Activated T-helper 1 cell treated with anti-CD3 and anti-CD28 coated beads, Interleukin-12 subunit alpha, Interleukin-12 subunit beta, Interleukin-2, Interleukin-4 antibody, amounts not matched to agents 30 ng/mL and 10 ng/mL and 1 ng/mL, durations not matched to agents 14 hours and 24 hours and 36 hours (primary cell): ENCODE data around the gene SLC25A15. TPM values are rescaled to one million over a fixed set of nuclear protein-coding genes. Genes with fewer than 3 reads are reported as not detected.
"Not testable (repeated sequence)": the region's sequence is repeated elsewhere in the genome, so short reads cannot be mapped to it uniquely, and the experiment has no call there.

Source experiments
- DNase-seq: peaks from one replicate; pipeline ENCODE4 v3.0.0; 2021; ENCODE audit warnings: low spot score
- H3K27ac Mint-ChIP-seq: one replicate; pipeline ENCODE4 v1.8.0; 2021; ENCODE audit warnings: mild to moderate bottlenecking, mixed read lengths
- H3K27me3 Mint-ChIP-seq: one replicate; pipeline ENCODE4 v1.8.0; 2022; ENCODE audit warnings: mild to moderate bottlenecking, moderate library complexity, mixed read lengths; ENCODE audit not compliant: insufficient read depth
- H3K36me3 Mint-ChIP-seq: one replicate; pipeline ENCODE4 v1.8.0; 2021; ENCODE audit warnings: low read depth, mixed read lengths
- H3K4me1 Mint-ChIP-seq: one replicate; pipeline ENCODE4 v1.8.0; 2021; ENCODE audit warnings: low read depth, mixed read lengths
- H3K4me3 Mint-ChIP-seq: one replicate; pipeline ENCODE4 v1.8.0; 2021; ENCODE audit warnings: mild to moderate bottlenecking, moderate library complexity, mixed read lengths
- H3K9me3 Mint-ChIP-seq: one replicate; pipeline ENCODE4 v1.8.0; 2021; ENCODE audit warnings: mixed read lengths
- intact Hi-C: fragments of 100-400 bp; cut with micrococcal nuclease; formaldehyde crosslinking; loops from one replicate; pipeline ENCODE4 v1.15.1; 2024
- total RNA-seq: library from RNA; stranded (reverse); gene quantifications from 2 replicates; pipeline ENCODE4 v1.2.3, GENCODE V29; 2022

The SLC25A15 gene
- total RNA-seq, 1 donor from 2014 or later = 19.0 TPM

DNA sequence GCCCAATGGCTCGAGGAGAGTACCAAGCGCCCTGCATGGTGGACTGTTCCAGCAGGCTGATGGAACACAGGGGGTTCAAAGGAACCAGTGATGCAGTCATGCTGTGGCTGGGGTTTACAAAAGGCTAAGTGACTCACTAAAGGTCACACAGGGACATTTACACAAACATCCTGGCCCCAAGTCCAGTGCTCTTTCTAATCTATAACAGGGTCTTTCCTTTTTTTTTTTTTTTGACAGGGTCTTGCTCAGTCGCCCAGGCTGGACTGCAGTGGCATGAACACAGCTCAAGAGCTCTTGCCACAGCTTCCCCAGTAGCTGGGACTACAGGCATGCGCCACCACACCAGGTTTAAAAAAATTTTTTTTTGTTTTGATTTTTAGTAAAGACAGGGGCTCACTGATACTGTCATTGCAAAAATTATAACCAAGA is 2.8 kb upstream of the SLC25A15 start:
- no peaks in the 10 kb centered on the region for H3K27me3 Mint-ChIP-seq
- DNase-seq = no peak
- H3K27ac Mint-ChIP-seq = peak overlapping the region; percentile 56
- no peaks in the 10 kb centered on the region for H3K9me3 Mint-ChIP-seq
- H3K4me3 Mint-ChIP-seq = peak overlapping the region; percentile 28
- H3K36me3 Mint-ChIP-seq = no peaks in the 10 kb centered on the region
- intact Hi-C loops = loop anchor here (1.0 kb wide), 1 partner anchor 9 kb away; no protein-coding TSS in a partner anchor
- H3K4me1 Mint-ChIP-seq = peaks cover 19% of the 10 kb centered on the region

DNA sequence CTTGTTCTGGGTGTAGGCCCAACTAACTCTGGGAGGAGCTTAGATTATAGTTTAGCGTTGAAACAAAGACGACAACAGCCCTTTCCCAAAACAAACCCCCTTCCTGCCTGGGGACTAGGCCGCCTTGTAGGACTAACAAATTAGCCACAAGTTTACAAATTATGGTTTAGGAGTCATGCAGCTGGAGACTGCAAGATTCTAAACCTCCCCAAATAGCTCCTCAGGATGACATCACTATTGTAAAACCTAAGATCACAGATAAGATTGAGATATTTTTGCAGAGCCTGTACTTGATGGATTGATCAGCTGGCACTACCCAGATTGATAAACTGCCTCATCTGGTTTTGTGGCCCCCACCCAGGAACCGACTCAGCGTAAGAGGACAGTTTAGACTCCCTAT is 2.3 kb upstream of the SLC25A15 start:
- H3K4me3 Mint-ChIP-seq = peak overlapping the region; percentile 41
- no peak for DNase-seq
- no peaks in the 10 kb centered on the region for H3K27me3 Mint-ChIP-seq
- H3K27ac Mint-ChIP-seq = peak overlapping the region; percentile 69
- H3K9me3 Mint-ChIP-seq = no peaks in the 10 kb centered on the region
- no peaks in the 10 kb centered on the region for H3K36me3 Mint-ChIP-seq
- intact Hi-C loops = no loop called here
- peaks cover 19% of the 10 kb centered on the region for H3K4me1 Mint-ChIP-seq

DNA sequence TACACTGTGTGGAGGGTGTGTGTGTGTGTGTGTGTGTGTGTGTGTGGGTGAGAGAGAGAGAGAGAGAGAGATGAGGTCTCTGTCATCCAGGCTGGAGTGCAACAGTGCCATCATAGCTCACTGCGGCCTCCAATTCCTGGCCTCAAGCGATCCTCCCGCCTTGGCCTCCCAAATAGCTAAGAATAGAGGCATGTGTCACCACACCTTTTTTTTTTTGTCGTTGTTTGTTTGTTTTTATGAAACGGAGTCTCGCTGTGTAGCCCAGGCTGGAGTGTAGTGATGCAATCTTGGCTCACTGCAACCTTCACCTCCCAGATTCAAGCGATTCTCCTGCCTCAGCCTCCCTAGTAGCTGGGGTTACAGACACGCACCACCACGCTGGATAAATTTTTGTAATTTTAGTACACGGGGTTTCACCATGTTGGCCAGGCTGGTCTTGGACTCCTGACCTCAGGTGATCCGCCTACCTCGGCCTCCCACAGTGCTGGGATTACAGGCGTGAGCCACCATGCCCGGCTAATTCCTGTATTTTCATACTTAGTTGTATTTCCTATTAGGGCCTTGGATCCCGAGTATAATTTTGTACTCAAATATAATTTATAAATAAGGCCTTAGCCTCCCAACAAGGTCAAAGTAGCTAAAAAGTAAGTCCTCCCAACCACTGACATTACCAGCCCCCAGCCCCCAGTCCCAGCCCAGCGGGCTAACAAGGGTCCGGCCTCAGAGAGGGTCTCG is 704 bp upstream of the SLC25A15 start:
- not testable (repeated sequence) for DNase-seq, H3K36me3 Mint-ChIP-seq, H3K27me3 Mint-ChIP-seq, H3K9me3 Mint-ChIP-seq
- peaks cover 19% of the 10 kb centered on the region for H3K4me1 Mint-ChIP-seq
- peak overlapping the region; percentile 76 for H3K4me3 Mint-ChIP-seq
- intact Hi-C loops = loop anchor here (2.0 kb wide), 1 partner anchor 18 kb away; the partner anchor contains the start of gene MRPS31
- peak overlapping the region; percentile 59 for H3K27ac Mint-ChIP-seq

DNA sequence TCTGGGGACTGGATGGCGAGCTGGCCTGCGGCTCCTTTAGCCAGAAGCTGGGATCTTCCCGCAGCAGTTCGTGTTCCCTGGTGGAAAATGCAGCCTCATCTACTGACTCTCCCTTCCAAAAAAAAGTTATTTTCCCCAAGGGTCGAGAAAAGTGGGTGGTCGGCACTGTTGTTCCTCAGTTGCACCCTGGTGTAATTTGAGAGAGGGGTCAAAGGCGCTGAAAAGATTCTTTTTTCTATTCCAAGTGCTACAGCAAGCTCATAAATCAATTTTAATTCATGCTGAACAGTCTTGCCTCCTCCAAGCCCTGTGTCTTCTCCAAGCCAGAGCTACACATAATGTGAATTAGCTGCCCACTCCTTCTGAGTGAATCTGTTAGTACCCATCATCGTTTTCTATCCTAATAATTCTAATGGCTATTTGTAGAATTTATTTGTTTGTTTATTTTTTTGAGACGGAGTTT is 774 bp downstream of the SLC25A15 start:
- H3K4me1 Mint-ChIP-seq = peaks cover 19% of the 10 kb centered on the region
- H3K27ac Mint-ChIP-seq = peak overlapping the region; percentile 34
- intact Hi-C loops = loop anchor here (10.0 kb wide), 1 partner anchor 235 kb away; no protein-coding TSS in a partner anchor
- no peaks in the 10 kb centered on the region for H3K9me3 Mint-ChIP-seq
- no peaks in the 10 kb centered on the region for H3K36me3 Mint-ChIP-seq
- DNase-seq = no peak
- H3K27me3 Mint-ChIP-seq = no peaks in the 10 kb centered on the region
- peak overlapping the region; percentile 74 for H3K4me3 Mint-ChIP-seq

DNA sequence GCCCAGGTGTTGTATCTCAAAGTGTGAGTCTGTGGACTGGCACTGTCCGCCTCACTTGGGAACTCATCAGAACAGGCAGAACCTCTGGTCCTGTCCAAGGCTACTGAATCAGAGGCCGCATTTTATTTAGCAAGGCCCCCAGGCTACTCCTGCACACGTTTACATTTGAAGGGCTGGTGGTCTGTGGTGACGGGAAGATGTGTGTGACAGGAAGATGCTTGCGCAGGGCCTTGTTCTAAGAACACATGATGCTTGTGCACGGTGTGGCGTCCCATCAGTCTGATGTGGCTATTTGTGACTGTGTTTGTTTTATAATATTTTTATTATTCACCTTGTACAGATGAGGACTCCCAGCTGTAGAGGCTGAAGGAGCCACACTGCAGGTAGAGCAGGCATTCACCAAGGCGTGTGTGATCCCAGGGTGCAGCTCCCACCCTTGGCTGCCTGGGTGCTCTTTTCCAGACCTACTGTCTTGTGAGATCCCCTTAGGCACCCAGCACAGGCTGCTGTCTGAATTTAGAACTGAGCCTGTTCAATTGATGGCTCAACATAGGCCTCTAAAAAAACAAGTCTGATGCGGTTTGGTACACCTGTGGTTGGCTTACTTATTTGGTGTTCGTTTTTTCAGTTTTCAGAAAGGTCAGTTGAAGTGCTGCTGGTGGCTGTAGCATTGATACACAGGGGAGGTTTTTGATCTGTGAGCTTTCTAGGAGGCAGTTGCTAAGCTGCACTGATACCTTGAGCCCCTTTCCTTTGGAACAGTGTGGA is 3.1 kb downstream of the SLC25A15 start:
- H3K4me3 Mint-ChIP-seq = no peak overlapping the region
- intact Hi-C loops = loop anchor here (10.0 kb wide), 1 partner anchor 232 kb away; no protein-coding TSS in a partner anchor
- peaks cover 3% of the 10 kb centered on the region for H3K36me3 Mint-ChIP-seq
- peaks cover 4% of the 10 kb centered on the region for H3K4me1 Mint-ChIP-seq
- no peak for DNase-seq
- H3K9me3 Mint-ChIP-seq = no peaks in the 10 kb centered on the region
- H3K27ac Mint-ChIP-seq = no peak overlapping the region
- no peaks in the 10 kb centered on the region for H3K27me3 Mint-ChIP-seq

DNA sequence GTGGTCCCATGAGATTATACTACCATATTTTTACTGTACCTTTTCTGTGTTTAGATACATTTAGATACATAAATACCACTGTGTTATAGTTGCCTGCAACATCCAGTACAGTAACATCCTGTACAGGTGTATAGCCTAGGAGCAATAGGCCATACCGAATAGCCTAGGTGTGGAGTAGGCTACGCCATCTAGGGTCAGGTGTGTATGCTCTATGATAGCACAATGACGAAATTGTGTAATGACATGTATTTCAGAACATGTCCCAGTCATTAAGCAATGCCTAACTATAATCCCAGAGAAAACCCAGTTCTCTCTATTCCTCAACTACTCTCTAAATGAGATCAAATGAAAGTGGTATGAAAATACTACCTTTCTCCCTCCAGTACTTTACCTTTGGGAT is 3.9 kb downstream of the SLC25A15 start:
- H3K27me3 Mint-ChIP-seq = no peaks in the 10 kb centered on the region
- peaks cover 3% of the 10 kb centered on the region for H3K36me3 Mint-ChIP-seq
- DNase-seq = no peak
- no peak overlapping the region for H3K4me3 Mint-ChIP-seq
- H3K4me1 Mint-ChIP-seq = no peaks in the 10 kb centered on the region
- H3K27ac Mint-ChIP-seq = no peak overlapping the region
- intact Hi-C loops = loop anchor here (10.0 kb wide), 1 partner anchor 231 kb away; no protein-coding TSS in a partner anchor
- H3K9me3 Mint-ChIP-seq = no peaks in the 10 kb centered on the region

DNA sequence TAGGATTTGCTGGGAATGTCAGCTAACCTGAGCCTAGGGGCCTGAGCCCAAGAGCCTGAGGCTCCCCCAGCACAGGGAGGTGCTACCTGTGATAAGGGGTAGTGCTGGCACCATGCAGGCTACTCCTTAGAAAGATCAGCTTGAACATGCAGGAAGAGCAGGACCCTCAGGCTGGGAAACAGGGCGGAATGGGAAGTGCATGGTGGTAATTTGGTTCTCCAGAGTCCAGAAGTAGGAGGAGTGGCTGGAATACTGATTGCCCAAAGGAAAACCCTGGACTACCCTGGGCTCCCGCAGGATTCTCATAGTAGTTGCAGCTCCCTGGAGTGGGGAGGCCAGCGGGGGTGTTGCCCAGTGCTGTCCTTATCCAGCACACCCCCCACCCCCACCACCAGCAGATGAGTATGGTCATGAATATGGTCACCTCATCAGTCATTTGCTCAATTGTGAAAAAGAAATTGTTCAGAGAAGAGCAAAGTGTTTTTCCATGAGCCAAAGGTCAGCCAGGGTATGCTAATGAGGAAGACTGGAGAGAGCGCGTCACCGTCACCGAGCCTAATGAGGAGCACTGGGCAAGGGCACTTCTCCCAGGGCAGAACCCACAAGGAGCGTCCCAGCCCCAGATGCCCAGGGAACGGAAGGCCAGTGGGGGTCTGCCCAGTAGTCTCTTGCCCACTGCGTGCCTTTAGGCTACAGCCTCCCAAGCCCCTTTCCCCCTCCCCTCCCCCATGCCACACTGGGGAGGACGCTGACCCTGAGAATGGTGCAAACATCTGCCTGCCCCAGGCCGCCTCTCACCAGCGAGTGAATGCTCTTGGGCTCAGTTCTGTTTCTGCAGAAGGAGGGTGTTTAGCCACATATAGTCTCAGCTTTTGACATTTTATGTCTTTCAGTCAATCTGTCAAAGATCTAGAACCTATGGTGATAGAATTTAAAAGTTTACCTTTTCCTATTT is 5.3 kb downstream of the SLC25A15 start:
- H3K27me3 Mint-ChIP-seq = no peaks in the 10 kb centered on the region
- H3K27ac Mint-ChIP-seq = no peak overlapping the region
- no peaks in the 10 kb centered on the region for H3K4me1 Mint-ChIP-seq
- no peaks in the 10 kb centered on the region for H3K9me3 Mint-ChIP-seq
- peaks cover 6% of the 10 kb centered on the region for H3K36me3 Mint-ChIP-seq
- intact Hi-C loops = loop anchor here (10.0 kb wide), 1 partner anchor 230 kb away; no protein-coding TSS in a partner anchor
- H3K4me3 Mint-ChIP-seq = no peak overlapping the region
- no peak for DNase-seq

DNA sequence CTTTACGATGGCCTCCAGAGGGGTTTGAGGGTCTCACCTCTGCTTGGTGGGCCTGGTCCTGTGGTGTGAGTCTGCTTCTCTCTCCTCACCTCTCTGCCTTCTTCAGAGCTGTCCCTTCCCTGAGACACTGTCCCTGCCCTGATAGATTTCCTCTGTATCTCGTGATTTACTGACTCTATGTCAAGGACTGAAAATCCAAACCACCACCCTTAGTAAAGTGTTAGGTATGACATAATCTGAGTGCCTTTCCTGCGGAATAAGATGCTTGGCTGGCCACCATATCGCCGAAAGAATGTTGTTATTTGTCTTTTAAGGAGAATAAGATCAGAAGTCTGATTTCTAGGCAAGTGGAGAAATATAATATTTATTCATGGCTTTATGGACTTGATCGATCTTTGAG is 7.2 kb downstream of the SLC25A15 start:
- intact Hi-C loops = loop anchor here (10.0 kb wide), 1 partner anchor 228 kb away; no protein-coding TSS in a partner anchor
- Mint-ChIP-seq H3K4me1 (no peaks in the 10 kb centered on the region), H3K36me3 (peaks cover 12% of the 10 kb centered on the region), H3K27ac (no peak overlapping the region), H3K4me3 (no peak overlapping the region), H3K27me3 (no peaks in the 10 kb centered on the region), H3K9me3 (no peaks in the 10 kb centered on the region)
- DNase-seq = no peak

DNA sequence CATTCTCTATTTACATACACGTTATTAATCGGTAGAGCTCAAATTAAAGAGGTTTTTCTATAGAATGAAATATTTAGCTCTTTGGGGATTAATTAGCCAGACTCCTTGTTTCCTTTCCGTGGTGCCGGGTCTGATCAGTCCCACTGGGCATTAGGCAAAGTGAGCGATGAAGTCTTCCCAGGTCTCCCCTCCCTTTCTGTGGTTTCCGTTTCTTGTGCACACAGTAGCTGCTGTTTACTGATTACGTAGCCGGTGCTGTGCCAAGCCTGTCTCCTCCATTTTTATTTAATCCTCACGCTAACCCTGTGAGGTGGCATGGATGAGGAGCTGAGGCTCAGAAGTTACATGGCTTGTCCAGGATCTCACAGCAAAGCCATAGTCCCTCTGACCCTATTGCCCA is 9.0 kb downstream of the SLC25A15 start:
- Mint-ChIP-seq H3K27ac (peak overlapping the region; percentile 34), H3K36me3 (peaks cover 16% of the 10 kb centered on the region)

DNA sequence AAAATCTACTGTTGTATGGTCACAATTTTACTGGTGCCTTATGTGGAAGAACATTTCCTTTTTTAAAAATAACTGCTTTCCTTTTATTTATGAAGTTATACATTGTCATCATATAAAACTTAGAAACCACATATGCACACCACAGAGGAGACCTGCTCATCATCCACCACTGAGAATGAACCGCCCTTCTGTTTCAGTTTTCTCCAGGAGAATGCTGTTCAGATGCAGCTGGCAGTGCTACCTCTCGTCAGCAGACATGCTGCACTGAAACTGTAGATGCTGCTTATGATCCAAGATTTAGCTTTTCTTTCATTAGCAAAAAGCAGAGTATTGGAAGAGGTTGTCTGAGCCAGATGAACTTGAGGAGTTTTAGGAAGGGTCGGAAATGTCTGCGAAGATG is 10.1 kb downstream of the SLC25A15 start:
- Mint-ChIP-seq H3K4me3 (no peak overlapping the region), H3K27ac (no peak overlapping the region)
- DNase-seq = no peak

More for the DNA sequence above, 9.0 kb downstream of the SLC25A15 start:
- no peak for DNase-seq
- intact Hi-C loops = loop anchor here (10.0 kb wide), 1 partner anchor 226 kb away; no protein-coding TSS in a partner anchor
- Mint-ChIP-seq H3K4me1 (no peaks in the 10 kb centered on the region), H3K9me3 (no peaks in the 10 kb centered on the region), H3K4me3 (peak overlapping the region; percentile 38), H3K27me3 (no peaks in the 10 kb centered on the region)

DNA sequence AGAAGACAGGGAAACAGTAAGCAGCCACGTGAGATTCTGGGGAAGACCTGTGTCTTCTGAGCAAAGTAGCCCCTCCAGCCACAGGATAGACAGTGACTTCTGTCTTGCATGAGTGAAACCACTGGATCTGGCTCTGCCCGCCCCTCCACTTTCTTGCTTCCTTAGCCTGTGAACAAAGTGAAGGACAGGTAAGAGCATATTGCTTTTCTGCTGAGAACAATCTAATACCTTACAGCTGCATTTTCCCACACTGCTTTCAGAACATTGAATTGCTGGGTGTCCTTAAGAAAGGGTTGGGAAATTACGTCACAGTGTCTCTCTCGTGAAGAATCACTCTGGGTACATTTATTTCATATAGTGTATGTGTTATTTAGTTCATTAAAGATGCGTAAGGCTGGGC is 11.1 kb downstream of the SLC25A15 start:
- H3K4me3 Mint-ChIP-seq = no peak overlapping the region
- intact Hi-C loops = no loop called here
- no peak for DNase-seq
- no peaks in the 10 kb centered on the region for H3K27me3 Mint-ChIP-seq
- H3K27ac Mint-ChIP-seq = no peak overlapping the region
- H3K36me3 Mint-ChIP-seq = peaks cover 26% of the 10 kb centered on the region
- H3K4me1 Mint-ChIP-seq = no peaks in the 10 kb centered on the region
- no peaks in the 10 kb centered on the region for H3K9me3 Mint-ChIP-seq

More for the DNA sequence above, 10.1 kb downstream of the SLC25A15 start:
- no peaks in the 10 kb centered on the region for H3K9me3 Mint-ChIP-seq
- H3K36me3 Mint-ChIP-seq = peaks cover 22% of the 10 kb centered on the region
- H3K27me3 Mint-ChIP-seq = no peaks in the 10 kb centered on the region
- H3K4me1 Mint-ChIP-seq = no peaks in the 10 kb centered on the region
- intact Hi-C loops = loop anchor here (10.0 kb wide), 1 partner anchor 225 kb away; no protein-coding TSS in a partner anchor
